H1 (cell line): ENCODE data around the gene CIPC. TPM values are rescaled to one million over a fixed set of nuclear protein-coding genes. Genes with fewer than 3 reads are reported as not detected.

Experiments
- CTCF ChIA-PET: fragments of 300-600 bp; sonication (Branson Sonifier 250); formaldehyde crosslinking; loops from one replicate; lab custom pipeline; 2021; ENCODE audit not compliant: partially characterized antibody; lab: Charles Lee
- POLR2A ChIA-PET: fragments of 300-600 bp; sonication (Branson Sonifier 250); formaldehyde crosslinking; loops from one replicate; lab custom pipeline; 2021; ENCODE audit warnings: inconsistent platforms; ENCODE audit not compliant: partially characterized antibody; lab: Charles Lee
- DNase-seq, 2 experiments: peaks; one replicate each; pipeline versions ENCODE4 v3.0.0 to v3.0.0-alpha.2; 2010 to 2022; ENCODE audit warnings: low spot score in 2 of 2, low read depth in 1 of 2, mixed read lengths in 1 of 2
- FAIRE-seq: peaks from 2 replicates; lab custom pipeline; 2011; peaks lifted over from hg19 to GRCh38; lab: Jason Lieb, UNC
- H2AFZ ChIP-seq: 2 replicates; pipeline ENCODE4 v1.8.1; 2012; ENCODE audit warnings: low read length, inconsistent platforms
- H2AK5ac ChIP-seq: 2 replicates; pipeline ENCODE4 v1.6.1; 2013; ENCODE audit warnings: low read depth, low read length
- H2BK120ac ChIP-seq: replicated peaks from 2 replicates; pipeline ENCODE3; 2013; ENCODE audit warnings: low read depth, low read length, inconsistent platforms
- H2BK12ac ChIP-seq: 2 replicates; pipeline ENCODE4 v1.6.1; 2013; ENCODE audit warnings: low read depth, low read length
- H2BK15ac ChIP-seq: 2 replicates; pipeline ENCODE4 v1.6.1; 2013; ENCODE audit warnings: low read length
- H2BK20ac ChIP-seq: 2 replicates; pipeline ENCODE4 v1.6.1; 2013; ENCODE audit warnings: low read length
- H2BK5ac ChIP-seq: 2 replicates; pipeline ENCODE4 v1.6.1; 2013; ENCODE audit warnings: low read depth, low read length
- H3K14ac ChIP-seq: 2 replicates; pipeline ENCODE4 v1.6.1; 2013; ENCODE audit warnings: inconsistent platforms; ENCODE audit not compliant: insufficient read length
- H3K18ac ChIP-seq: 2 replicates; pipeline ENCODE4 v1.6.1; 2013; ENCODE audit warnings: low read length; ENCODE audit errors: extremely low read depth
- H3K23ac ChIP-seq: 2 replicates; pipeline ENCODE4 v1.6.1; 2013; ENCODE audit warnings: inconsistent platforms; ENCODE audit not compliant: insufficient read length
- H3K23me2 ChIP-seq: 2 replicates; pipeline ENCODE4 v1.6.1; 2013; ENCODE audit warnings: low read depth, low read length
- H3K27ac ChIP-seq: 2 replicates; pipeline ENCODE4 v1.6.1; 2011; ENCODE audit warnings: low read depth, low read length, inconsistent platforms
- H3K27me3 ChIP-seq, 4 experiments: replicated peaks in 1 of 4; 1 replicate in 1 of 4; 2 replicates in 3 of 4; pipeline versions ENCODE4 v1.6.1 to v1.8.1; 2011 to 2013; ENCODE audit warnings: low read length in 3 of 4, mild to moderate bottlenecking in 3 of 4, inconsistent platforms in 2 of 4, mixed read lengths in 2 of 4, moderate library complexity in 1 of 4; ENCODE audit not compliant: control insufficient read depth in 3 of 4, insufficient read depth in 3 of 4; ENCODE audit errors: extremely low read depth in 1 of 4
- H3K36me3 ChIP-seq, 4 experiments: 2 replicates each; pipeline versions ENCODE4 v1.6.1 to v1.8.1; 2011 to 2013; ENCODE audit warnings: mild to moderate bottlenecking in 4 of 4, low read length in 3 of 4, moderate library complexity in 2 of 4, control low read depth in 1 of 4, inconsistent platforms in 1 of 4; ENCODE audit not compliant: insufficient read depth in 4 of 4, control insufficient read depth in 2 of 4
- H3K4ac ChIP-seq: replicated peaks from 2 replicates; pipeline ENCODE3; 2013; ENCODE audit warnings: low read length, low read depth, mixed read lengths, inconsistent platforms; ENCODE audit not compliant: insufficient read length
- H3K4me1 ChIP-seq, 4 experiments: replicated peaks in 1 of 4; 1 replicate in 1 of 4; 2 replicates in 3 of 4; pipeline versions ENCODE4 v1.6.1 to v1.8.1; 2011 to 2013; ENCODE audit warnings: low read length in 3 of 4, inconsistent platforms in 2 of 4, mixed read lengths in 1 of 4; ENCODE audit not compliant: insufficient read depth in 4 of 4, control insufficient read depth in 3 of 4
- H3K4me2 ChIP-seq, 2 experiments: 2 replicates each; pipeline versions ENCODE4 v1.6.1 to v1.8.1; 2011 to 2013; ENCODE audit warnings: low read depth in 2 of 2, low read length in 2 of 2, control low read depth in 1 of 2, inconsistent platforms in 1 of 2, mild to moderate bottlenecking in 1 of 2; ENCODE audit not compliant: insufficient read depth in 1 of 2
- H3K4me3 ChIP-seq, 4 experiments: fragments of 200-600, 300-600 bp in 1 of 4; sonication (generic), shearing (Covaris generic), sonication (Bioruptor Twin) in 1 of 4; 2 replicates each; pipeline versions ENCODE4 v1.5.1 to v1.8.1; 2011 to 2016; ENCODE audit warnings: low read length in 4 of 4, low read depth in 3 of 4, control low read depth in 2 of 4, inconsistent platforms in 2 of 4, mild to moderate bottlenecking in 2 of 4, mixed read lengths in 1 of 4, moderate library complexity in 1 of 4; ENCODE audit not compliant: insufficient read depth in 2 of 4; ENCODE audit errors: extremely low read depth in 1 of 4
- H3K56ac ChIP-seq: replicated peaks from 2 replicates; pipeline ENCODE3; 2013; ENCODE audit warnings: low read depth, mild to moderate bottlenecking, mixed read lengths, low read length, inconsistent platforms; ENCODE audit not compliant: insufficient read length
- H3K79me1 ChIP-seq: 2 replicates; pipeline ENCODE4 v1.6.1; 2013; ENCODE audit warnings: low read depth, low read length, control low read depth
- H3K79me2 ChIP-seq, 2 experiments: 2 replicates each; pipeline versions ENCODE4 v1.6.1 to v1.8.1; 2012 to 2013; ENCODE audit warnings: low read length in 2 of 2, mild to moderate bottlenecking in 2 of 2, inconsistent platforms in 1 of 2; ENCODE audit not compliant: insufficient read depth in 2 of 2, control insufficient read depth in 1 of 2
- H3K9ac ChIP-seq, 4 experiments: replicated peaks in 1 of 4; 1 replicate in 1 of 4; 2 replicates in 3 of 4; pipeline versions ENCODE4 v1.6.1 to v1.8.1; 2011 to 2013; ENCODE audit warnings: low read depth in 3 of 4, low read length in 3 of 4, control low read depth in 2 of 4, mild to moderate bottlenecking in 2 of 4, moderate library complexity in 2 of 4, inconsistent platforms in 1 of 4; ENCODE audit errors: extremely low read depth in 1 of 4
- H3K9me3 ChIP-seq, 2 experiments: 2 replicates each; pipeline versions ENCODE4 v1.6.1 to v1.8.1; 2012 to 2013; ENCODE audit warnings: mild to moderate bottlenecking in 2 of 2, moderate library complexity in 2 of 2, control low read depth in 1 of 2, inconsistent platforms in 1 of 2, low read depth in 1 of 2, low read length in 1 of 2, mixed read lengths in 1 of 2; ENCODE audit not compliant: insufficient read depth in 2 of 2
- H4K20me1 ChIP-seq, 2 experiments: replicated peaks in 1 of 2; 2 replicates each; pipeline versions ENCODE3 to v1.8.1; 2011 to 2013; ENCODE audit warnings: inconsistent platforms in 2 of 2, low read length in 2 of 2, mild to moderate bottlenecking in 1 of 2; ENCODE audit not compliant: insufficient read depth in 2 of 2, control insufficient read depth in 1 of 2
- H4K5ac ChIP-seq: 2 replicates; pipeline ENCODE4 v1.6.1; 2013; ENCODE audit warnings: low read length, low read depth, mixed read lengths, inconsistent platforms; ENCODE audit not compliant: insufficient read length
- H4K8ac ChIP-seq: 2 replicates; pipeline ENCODE4 v1.8.0; 2013; ENCODE audit warnings: mild to moderate bottlenecking, moderate library complexity, low read length, inconsistent platforms; ENCODE audit not compliant: insufficient read depth; ENCODE audit errors: extremely low read depth
- H4K91ac ChIP-seq: replicated peaks from 2 replicates; pipeline ENCODE3; 2013; ENCODE audit warnings: low read length, mixed read lengths, inconsistent platforms; ENCODE audit not compliant: insufficient read length
- CEBPB ChIP-seq: IDR thresholded peaks from 2 replicates; pipeline ENCODE4 v1.6.1; 2012; ENCODE audit warnings: low read depth, low read length
- MAFK ChIP-seq: IDR thresholded peaks from 2 replicates; pipeline ENCODE4 v1.6.1; 2012; ENCODE audit warnings: low read depth, mild to moderate bottlenecking, improper control_type of control experiment, low read length
- POLR2A ChIP-seq, 2 experiments: IDR thresholded peaks; 1 replicate in 1 of 2; 2 replicates in 1 of 2; pipeline ENCODE4 v1.6.1; 2011; ENCODE audit warnings: low read depth in 2 of 2, low read length in 2 of 2, mild to moderate bottlenecking in 2 of 2; ENCODE audit errors: control extremely low read depth in 1 of 2
- TCF12 ChIP-seq: IDR thresholded peaks from 2 replicates; pipeline ENCODE4 v1.6.1; 2011; ENCODE audit warnings: low read depth, mild to moderate bottlenecking, low read length
- WGBS, 2 experiments: shearing (Covaris generic) in 1 of 2; methylation state at CpG; one replicate each; pipeline versions ENCODE4 v1.1.6 to v1.1.7; 2013 to 2015; ENCODE audit warnings: low lambda C conversion rate in 2 of 2, mixed read lengths in 2 of 2, inconsistent platforms in 1 of 2, low coverage in 1 of 2, missing lambda C conversion rate in 1 of 2; ENCODE audit not compliant: insufficient replicate concordance in 2 of 2, insufficient coverage in 1 of 2, insufficient read length in 1 of 2; ENCODE audit errors: extremely low coverage in 1 of 2, missing lambda C conversion rate in 1 of 2; 5-methylcytosine and 5-hydroxymethylcytosine counted together
- polyA plus RNA-seq, 7 experiments: library from polyadenylated mRNA; depleted of rRNA in 3 of 7; stranded (reverse) in 5 of 7; unstranded in 2 of 7; fragments of >200 nt in 5 of 7; fragments of 200-250 nt in 2 of 7; gene quantifications; 1 replicate in 5 of 7; 2 replicates in 1 of 7; 4 replicates in 1 of 7; pipeline versions ENCODE4 v1.2.1 to v1.2.3, GENCODE V29; 2011 to 2013; ENCODE audit warnings: missing spikeins in 2 of 7, mixed read lengths in 2 of 7
- total RNA-seq: library from RNA; stranded (reverse); fragmentation: NEBNext Ultra II Directional; extraction: Animal tissue kit (Norgen Biotek cat#: 25700); gene quantifications from 2 replicates; pipeline ENCODE4 v1.2.1, GENCODE V29; 2021
- TF ChIP-seq, protein P1 (sequence below): IDR thresholded peaks from 2 replicates; pipeline ENCODE4 v1.6.1; 2011; ENCODE audit warnings: low read depth, mild to moderate bottlenecking, low read length; ENCODE audit not compliant: insufficient read depth
- TF ChIP-seq, protein P2 (sequence below), 3 experiments: IDR thresholded peaks; 1 replicate in 2 of 3; 2 replicates in 1 of 3; pipeline versions ENCODE4 v1.5.1 to v1.6.1; 2011; ENCODE audit warnings: low read length in 3 of 3, mild to moderate bottlenecking in 3 of 3, inconsistent platforms in 2 of 3, low read depth in 1 of 3, moderate library complexity in 1 of 3; ENCODE audit not compliant: insufficient read depth in 1 of 3; ENCODE audit errors: control extremely low read depth in 1 of 3
- TF ChIP-seq, protein P3 (sequence below): IDR thresholded peaks from 2 replicates; pipeline ENCODE4 v1.6.1; 2012; ENCODE audit warnings: low read length, inconsistent platforms

Gene CIPC
- total and polyA plus RNA-seq, 2 of the 8 experiments (the other 6 are each of a cell fraction or from before 2014, with no cell fraction given) = 13.9 to 32.7 TPM

DNA sequence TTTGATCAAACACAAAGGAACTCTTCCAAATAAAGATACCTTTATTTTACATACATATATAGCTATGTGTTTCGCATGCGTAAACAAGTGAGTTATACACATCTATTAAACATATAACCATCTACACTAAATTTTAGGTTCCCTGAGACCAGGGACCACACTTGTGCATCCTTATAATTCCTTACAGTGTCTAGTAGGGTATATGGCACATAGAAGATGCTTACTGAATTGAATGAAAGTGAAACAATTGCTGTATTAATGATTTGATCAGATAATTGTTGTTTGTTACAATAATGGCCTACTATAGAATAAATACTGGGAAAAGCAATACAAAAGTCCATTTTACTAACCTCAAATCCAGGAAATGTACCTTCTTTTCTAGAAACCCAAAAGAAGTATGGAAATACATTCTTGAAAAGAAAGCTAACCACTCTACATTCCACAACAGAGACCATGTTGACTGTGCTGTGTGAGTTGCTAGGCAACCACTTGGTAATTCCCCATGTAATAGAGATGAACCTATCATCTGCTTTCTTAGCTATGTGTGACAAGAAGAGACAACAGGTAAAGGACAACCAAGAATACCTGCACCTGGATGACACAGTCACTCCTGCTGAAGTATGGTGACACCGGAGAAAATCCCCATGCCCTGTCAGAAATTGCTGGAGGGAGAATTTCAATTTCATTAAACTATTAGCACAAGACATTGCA lies 11.9 kb upstream of the CIPC start:
- H2BK20ac ChIP-seq = no peak overlapping the region
- H2BK12ac ChIP-seq = peak overlapping the region; percentile 99; the same call in 1 of the 2 replicates
- no peak overlapping the region for H3K18ac ChIP-seq
- no peaks in the 10 kb centered on the region for H3K79me1 ChIP-seq
- H2AFZ ChIP-seq = no peak overlapping the region
- no peak for DNase-seq
- no peak overlapping the region for H2BK5ac ChIP-seq
- H4K20me1 ChIP-seq = no peaks in the 10 kb centered on the region
- no peak overlapping the region for H4K91ac ChIP-seq
- H3K27me3 ChIP-seq = no peaks in the 10 kb centered on the region
- H3K27ac ChIP-seq = peak overlapping the region; percentile 54
- no peaks in the 10 kb centered on the region for H3K36me3 ChIP-seq
- POLR2A ChIA-PET = interaction anchor here (0.6 to 5.7 kb wide), 21 partner anchors 9 to 234 kb away, joined by 3 to 45 read pairs (median 3); partner anchors contain the start of genes CIPC and IRF2BPL
- H2BK120ac ChIP-seq = no peak overlapping the region
- no peak overlapping the region for H4K5ac ChIP-seq
- CTCF ChIA-PET = interaction anchor here (0.7 to 56.8 kb wide), 15 partner anchors 9 to 301 kb away, joined by 3 to 1490 read pairs (median 4); partner anchors contain the start of gene ZDHHC22
- H3K23ac ChIP-seq = no peak overlapping the region
- FAIRE-seq = peak; percentile 48
- no peak overlapping the region for H3K4me3 ChIP-seq
- no peak overlapping the region for H3K14ac ChIP-seq
- H2AK5ac ChIP-seq = peak overlapping the region; percentile 98
- H3K4me2 ChIP-seq = 0 out of 4 replicates have a peak overlapping the region, but pooled peaks of 1 of the 2 experiments have one; percentile 23
- peaks cover 10 to 30% (median 19%) of the 10 kb centered on the region in 4 experiments for H3K4me1 ChIP-seq
- no peaks in the 10 kb centered on the region for H3K79me2 ChIP-seq
- H2BK15ac ChIP-seq = no peak overlapping the region
- H3K23me2 ChIP-seq = no peaks in the 10 kb centered on the region
- no peak overlapping the region for H3K4ac ChIP-seq
- no peak overlapping the region for H3K56ac ChIP-seq
- H3K9me3 ChIP-seq = peaks cover 3% of the 10 kb centered on the region in 2 experiments; a peak in 2 of 4 replicates
- WGBS, 2 experiments = 99% methylated on average over 3 of the region's 3 CpGs; no CpG with 5 or more reads in 1 of the 2 experiments
- H4K8ac ChIP-seq = no peak overlapping the region
- H3K9ac ChIP-seq = no peak overlapping the region; a peak in 1 of 7 replicates
- TF ChIP-seq, protein P1, sequence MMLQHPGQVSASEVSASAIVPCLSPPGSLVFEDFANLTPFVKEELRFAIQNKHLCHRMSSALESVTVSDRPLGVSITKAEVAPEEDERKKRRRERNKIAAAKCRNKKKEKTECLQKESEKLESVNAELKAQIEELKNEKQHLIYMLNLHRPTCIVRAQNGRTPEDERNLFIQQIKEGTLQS = no peak
- TF ChIP-seq, protein P2, sequence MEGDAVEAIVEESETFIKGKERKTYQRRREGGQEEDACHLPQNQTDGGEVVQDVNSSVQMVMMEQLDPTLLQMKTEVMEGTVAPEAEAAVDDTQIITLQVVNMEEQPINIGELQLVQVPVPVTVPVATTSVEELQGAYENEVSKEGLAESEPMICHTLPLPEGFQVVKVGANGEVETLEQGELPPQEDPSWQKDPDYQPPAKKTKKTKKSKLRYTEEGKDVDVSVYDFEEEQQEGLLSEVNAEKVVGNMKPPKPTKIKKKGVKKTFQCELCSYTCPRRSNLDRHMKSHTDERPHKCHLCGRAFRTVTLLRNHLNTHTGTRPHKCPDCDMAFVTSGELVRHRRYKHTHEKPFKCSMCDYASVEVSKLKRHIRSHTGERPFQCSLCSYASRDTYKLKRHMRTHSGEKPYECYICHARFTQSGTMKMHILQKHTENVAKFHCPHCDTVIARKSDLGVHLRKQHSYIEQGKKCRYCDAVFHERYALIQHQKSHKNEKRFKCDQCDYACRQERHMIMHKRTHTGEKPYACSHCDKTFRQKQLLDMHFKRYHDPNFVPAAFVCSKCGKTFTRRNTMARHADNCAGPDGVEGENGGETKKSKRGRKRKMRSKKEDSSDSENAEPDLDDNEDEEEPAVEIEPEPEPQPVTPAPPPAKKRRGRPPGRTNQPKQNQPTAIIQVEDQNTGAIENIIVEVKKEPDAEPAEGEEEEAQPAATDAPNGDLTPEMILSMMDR (IDR thresholded peaks at IDR 0.05; ENCODE audit: control extremely low read depth in 1 of 3, insufficient read depth in 1 of 3, low read depth in 1 of 3, low read length in 3 of 3) = no peak
- no peak for TF ChIP-seq MAFK
- TF ChIP-seq POLR2A (IDR thresholded peaks at IDR 0.05; ENCODE audit: control extremely low read depth in 1 of 2, low read depth in 2 of 2, low read length in 2 of 2) = no peak; a peak in 1 of 3 replicates
- TF ChIP-seq TCF12 = 0 out of 2 replicates have a peak, but pooled peaks have one; percentile 50
- TF ChIP-seq, protein P3, sequence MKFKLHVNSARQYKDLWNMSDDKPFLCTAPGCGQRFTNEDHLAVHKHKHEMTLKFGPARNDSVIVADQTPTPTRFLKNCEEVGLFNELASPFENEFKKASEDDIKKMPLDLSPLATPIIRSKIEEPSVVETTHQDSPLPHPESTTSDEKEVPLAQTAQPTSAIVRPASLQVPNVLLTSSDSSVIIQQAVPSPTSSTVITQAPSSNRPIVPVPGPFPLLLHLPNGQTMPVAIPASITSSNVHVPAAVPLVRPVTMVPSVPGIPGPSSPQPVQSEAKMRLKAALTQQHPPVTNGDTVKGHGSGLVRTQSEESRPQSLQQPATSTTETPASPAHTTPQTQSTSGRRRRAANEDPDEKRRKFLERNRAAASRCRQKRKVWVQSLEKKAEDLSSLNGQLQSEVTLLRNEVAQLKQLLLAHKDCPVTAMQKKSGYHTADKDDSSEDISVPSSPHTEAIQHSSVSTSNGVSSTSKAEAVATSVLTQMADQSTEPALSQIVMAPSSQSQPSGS = no peak
- TF ChIP-seq CEBPB = no peak
